ENCODE data around the gene MMP1.

MMP1 gene

DNA sequence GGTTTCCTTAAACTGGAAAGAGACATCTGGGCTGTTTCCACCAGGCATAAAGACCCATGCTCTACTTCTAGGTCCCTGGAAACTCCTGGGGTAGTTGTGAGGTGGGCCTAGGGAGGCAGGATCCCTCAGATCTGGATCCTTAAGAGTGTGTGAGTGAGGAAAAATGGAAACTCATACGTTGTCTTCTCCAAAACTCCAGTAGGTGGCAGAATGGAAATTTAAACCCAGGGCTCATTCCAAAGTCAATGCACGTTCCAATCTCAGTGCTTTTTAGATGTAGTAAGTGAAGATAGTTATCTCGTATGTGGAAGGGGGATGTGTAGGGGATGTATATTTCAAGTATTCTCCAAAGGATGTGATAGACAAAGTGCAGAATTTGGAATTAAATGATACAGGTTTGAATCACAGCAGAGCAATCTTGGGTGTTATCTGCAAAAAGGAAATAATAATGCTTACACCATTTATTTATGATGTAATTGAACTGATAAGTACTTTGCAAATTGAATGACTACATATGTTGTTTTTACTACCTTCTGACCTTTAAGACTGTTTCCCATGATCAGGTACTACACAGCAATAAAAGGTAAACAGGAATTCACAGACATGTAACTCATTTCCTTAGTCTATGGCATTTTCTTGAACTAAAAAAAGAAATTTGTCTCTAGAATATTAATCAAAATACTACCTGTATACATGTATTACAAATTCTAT, 13.1 kb upstream of the MMP1 start:
- TF ChIP-seq CTCF (IDR thresholded peaks at IDR 0.05; ENCODE audit: low read depth, low read length), result peak; percentile 55
- H3K4me3 ChIP-seq (replicated peaks in 1 of 2; ENCODE audit: low read depth in 2 of 2, low read length in 2 of 2), result no peak overlapping the region
- DNase-seq (ENCODE audit: low read depth in 2 of 2), result peak in 1 of 2 donors; percentile 50

DNA sequence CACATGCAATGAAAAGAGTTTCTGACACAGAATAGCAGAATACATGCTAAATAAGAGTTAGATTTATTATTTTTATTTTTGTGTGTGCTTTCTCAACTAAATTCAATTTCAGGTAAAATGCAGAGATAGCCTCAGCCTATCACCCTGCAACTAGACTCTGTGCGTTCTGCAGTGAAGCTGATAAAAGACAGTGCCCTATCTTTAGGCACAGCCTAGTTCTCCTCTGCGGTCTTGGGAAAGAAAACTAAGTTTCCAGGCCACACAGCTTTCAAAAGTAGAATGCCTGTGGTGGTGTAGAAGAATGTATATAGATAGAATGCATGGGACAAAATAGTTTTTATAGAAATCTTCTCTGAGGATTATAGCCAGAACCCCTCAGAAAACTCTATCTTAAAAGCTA, 12.0 kb upstream of the MMP1 start:
- no peak for TF ChIP-seq CTCF (IDR thresholded peaks at IDR 0.05; ENCODE audit: low read depth, low read length)
- H3K4me3 ChIP-seq (replicated peaks in 1 of 2; ENCODE audit: low read depth in 2 of 2, low read length in 2 of 2), result no peak overlapping the region
- DNase-seq (ENCODE audit: low read depth in 2 of 2), result no peak

DNA sequence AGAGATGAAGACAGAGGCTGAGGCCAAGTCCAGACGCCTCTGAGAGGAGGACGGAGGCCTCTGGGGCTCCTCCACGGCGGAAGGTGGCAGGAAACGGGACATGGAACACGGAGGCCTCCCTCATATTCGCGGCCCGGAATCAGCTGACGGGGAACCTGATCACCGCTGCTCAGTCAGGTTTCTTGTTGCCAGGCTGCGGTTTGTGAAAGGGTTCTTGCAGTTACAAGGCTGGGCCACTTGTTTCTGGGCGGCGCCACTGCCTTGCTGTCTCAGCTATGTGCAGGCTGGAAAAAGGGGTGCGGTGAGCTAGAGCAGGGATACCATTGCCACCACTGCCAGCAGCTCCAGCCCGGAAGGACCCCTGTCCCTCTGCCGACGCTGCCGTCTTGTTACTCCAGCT, 10.0 kb upstream of the MMP1 start:
- TF ChIP-seq CTCF (IDR thresholded peaks at IDR 0.05; ENCODE audit: low read depth, low read length), result peak; percentile 41
- H3K4me3 ChIP-seq (replicated peaks in 1 of 2; ENCODE audit: low read depth in 2 of 2, low read length in 2 of 2), result no peak overlapping the region
- peak in 1 of 2 donors; percentile 18 for DNase-seq (ENCODE audit: low read depth in 2 of 2)

DNA sequence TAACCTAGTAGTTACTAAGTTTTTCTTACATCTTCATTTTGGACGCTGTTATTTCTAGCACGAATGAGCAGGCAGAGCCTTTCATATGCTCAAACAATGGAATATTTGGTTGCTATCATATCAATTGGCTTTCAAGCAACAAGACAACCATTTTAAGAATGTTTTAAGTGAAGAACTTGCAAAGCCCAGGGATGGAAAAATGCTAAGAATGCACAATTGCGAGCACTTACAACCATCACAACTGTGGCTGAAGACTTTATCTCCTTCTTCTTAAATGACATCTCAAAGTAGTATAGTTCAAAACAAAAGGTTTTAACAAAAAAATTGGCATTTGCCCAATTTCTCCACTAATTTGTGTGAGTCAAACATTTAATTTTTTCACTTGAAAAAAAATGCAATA, 8.3 kb upstream of the MMP1 start:
- H3K4me3 ChIP-seq (replicated peaks in 1 of 2; ENCODE audit: low read depth in 2 of 2, low read length in 2 of 2), result no peak overlapping the region
- peak; percentile 33 to 71 for DNase-seq (ENCODE audit: low read depth in 2 of 2)
- TF ChIP-seq CTCF (IDR thresholded peaks at IDR 0.05; ENCODE audit: low read depth, low read length), result no peak

DNA sequence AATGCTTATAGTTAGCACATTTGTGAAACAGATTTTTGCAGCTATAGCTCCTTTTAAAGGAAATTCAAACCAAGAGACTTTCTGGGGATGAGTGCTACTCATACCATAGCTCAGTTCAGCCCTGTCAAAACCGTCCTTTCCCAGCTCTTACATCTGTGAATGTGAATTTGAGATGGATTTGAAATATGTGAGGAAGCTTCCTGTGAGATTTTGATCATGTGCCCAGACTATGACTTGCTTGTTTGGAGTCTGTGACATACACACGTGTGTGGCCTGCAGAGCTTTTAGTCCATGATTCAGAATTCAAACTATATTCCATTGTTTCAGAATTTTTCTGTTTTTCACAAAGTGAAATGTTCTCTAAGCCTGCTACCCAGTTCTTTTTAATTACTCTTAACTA, 4.4 kb upstream of the MMP1 start:
- no peak for TF ChIP-seq CTCF (IDR thresholded peaks at IDR 0.05; ENCODE audit: low read depth, low read length)
- H3K4me3 ChIP-seq (replicated peaks in 1 of 2; ENCODE audit: low read depth in 2 of 2, low read length in 2 of 2), result no peak overlapping the region
- peak; percentile 37 to 90 for DNase-seq (ENCODE audit: low read depth in 2 of 2)

DNA sequence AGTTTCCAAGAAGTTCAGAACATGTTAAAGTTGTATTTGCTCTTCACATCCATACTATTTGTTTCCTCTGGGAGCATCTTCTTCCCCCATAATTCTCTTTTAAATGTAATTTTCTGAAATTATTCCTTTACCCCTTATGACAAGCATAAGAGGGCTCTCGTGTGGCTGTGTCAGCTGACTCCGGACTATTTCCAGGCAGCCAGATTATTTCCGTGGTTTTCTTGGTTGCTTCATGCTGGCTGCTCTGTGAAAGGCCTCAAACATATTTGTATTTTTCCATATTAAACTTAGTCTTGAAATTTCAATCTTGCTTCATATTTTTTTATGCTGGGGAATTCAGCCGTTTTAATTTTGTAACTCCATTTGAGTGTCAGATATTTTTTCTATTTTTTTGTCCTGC, 2.8 kb upstream of the MMP1 start:
- no peak for TF ChIP-seq CTCF (IDR thresholded peaks at IDR 0.05; ENCODE audit: low read depth, low read length)
- DNase-seq (ENCODE audit: low read depth in 2 of 2), result no peak
- no peak overlapping the region for H3K4me3 ChIP-seq (replicated peaks in 1 of 2; ENCODE audit: low read depth in 2 of 2, low read length in 2 of 2)
